LNCaP clone FGC (cell line): ENCODE measurements around the gene RFLNA.
"Not testable (repeated sequence)": the region's sequence is repeated elsewhere in the genome, so short reads cannot be mapped to it uniquely, and the experiment has no call there.

Experiments
- DNase-seq: peaks from one replicate; pipeline ENCODE4 v3.0.0-alpha.2; 2011; ENCODE audit warnings: low read depth
- H3K4me3 ChIP-seq: 2 replicates; pipeline ENCODE4 v1.5.1; 2011; ENCODE audit warnings: mild to moderate bottlenecking, low read depth, low read length, control low read depth
- TF ChIP-seq, protein P1 (sequence below): IDR thresholded peaks from 2 replicates; pipeline ENCODE4 v1.5.1; 2012; ENCODE audit warnings: mild to moderate bottlenecking; ENCODE audit not compliant: control insufficient read depth, insufficient read depth; ENCODE audit errors: extremely low read depth

The RFLNA gene

DNA sequence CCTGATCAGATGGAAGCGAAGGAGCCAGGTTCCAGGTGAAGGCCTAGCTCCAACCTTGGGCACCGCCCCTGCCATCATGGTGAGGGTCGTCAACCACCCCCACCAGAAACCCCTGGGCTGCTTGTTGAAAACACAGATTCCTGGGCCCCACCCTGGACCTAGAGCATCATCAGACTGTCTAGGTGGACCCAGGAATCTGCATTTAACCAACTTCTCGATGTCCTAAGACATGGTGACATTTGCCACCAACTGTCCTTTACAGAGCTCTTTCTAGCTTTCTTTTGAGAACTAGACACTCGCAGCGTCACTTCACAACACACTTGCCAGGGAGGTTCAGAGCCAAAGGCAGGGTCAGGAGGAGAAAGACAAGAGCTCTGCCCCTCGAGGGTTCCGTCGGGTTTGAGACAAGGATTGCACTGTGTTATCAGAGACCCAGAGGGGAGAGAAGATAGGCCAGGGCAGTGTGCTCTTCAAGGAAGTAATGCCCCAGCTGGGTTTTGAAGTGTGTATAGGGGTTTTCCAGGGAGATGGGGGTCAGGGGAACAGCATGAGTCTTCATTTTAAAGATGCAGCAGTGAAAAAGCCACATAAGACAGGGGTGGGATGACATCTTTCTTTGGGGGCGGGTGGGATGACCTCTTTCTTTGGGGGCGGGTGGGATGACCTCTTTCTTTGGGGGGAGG lies 24.6 kb downstream of the RFLNA start:
- DNase-seq, result no peak
- no peak overlapping the region for H3K4me3 ChIP-seq
- TF ChIP-seq, protein P1, sequence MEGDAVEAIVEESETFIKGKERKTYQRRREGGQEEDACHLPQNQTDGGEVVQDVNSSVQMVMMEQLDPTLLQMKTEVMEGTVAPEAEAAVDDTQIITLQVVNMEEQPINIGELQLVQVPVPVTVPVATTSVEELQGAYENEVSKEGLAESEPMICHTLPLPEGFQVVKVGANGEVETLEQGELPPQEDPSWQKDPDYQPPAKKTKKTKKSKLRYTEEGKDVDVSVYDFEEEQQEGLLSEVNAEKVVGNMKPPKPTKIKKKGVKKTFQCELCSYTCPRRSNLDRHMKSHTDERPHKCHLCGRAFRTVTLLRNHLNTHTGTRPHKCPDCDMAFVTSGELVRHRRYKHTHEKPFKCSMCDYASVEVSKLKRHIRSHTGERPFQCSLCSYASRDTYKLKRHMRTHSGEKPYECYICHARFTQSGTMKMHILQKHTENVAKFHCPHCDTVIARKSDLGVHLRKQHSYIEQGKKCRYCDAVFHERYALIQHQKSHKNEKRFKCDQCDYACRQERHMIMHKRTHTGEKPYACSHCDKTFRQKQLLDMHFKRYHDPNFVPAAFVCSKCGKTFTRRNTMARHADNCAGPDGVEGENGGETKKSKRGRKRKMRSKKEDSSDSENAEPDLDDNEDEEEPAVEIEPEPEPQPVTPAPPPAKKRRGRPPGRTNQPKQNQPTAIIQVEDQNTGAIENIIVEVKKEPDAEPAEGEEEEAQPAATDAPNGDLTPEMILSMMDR, result no peak

- TF ChIP-seq, protein P1, result peak; percentile 92
- no peak overlapping the region for H3K4me3 ChIP-seq
- DNase-seq, result no peak
Observed at GRCh38 chr12:124321040-124321481, 26.2 kb downstream of the RFLNA start.

GRCh38 chr12:124321556-124322270 lies 26.8 kb downstream of the RFLNA start:
- TF ChIP-seq, protein P1, result no peak
- DNase-seq, result no peak
- H3K4me3 ChIP-seq, result no peak overlapping the region

DNA sequence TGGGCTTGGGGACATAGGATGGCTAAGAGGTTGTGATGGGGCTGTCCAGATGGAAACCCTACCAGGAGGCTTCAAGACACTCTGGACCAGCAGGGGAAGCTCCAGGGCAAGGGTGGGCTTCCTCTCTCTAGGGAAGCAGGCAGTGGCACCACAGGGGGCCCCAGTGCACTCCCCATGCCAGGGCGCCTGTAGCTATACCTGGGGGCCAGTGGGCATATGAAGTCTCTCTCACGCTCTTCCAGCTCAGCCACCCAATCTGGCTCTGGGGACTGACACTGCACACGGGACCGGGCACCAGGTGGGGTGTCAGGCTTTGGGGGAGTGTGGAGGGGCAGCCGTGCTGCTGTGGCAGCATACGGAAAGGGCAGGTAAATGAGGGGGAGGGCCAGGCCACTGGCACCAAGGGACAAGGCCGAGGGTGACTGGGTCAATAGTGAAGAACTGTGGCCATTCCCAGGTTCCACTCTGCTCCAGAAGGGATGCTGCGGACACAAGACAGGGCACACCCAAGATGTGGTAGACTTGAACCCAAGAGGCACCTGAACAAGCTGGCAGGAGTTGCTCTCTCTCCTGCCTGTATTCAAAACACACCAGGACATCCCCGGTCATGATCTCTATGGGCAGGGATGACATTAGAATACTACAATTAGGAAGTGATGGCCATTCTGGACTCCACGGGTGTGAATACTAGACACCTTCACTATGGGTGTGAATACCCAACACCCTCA lies 27.5 kb downstream of the RFLNA start:
- TF ChIP-seq, protein P1, result no peak
- H3K4me3 ChIP-seq, result no peak overlapping the region
- DNase-seq, result no peak

GRCh38 chr12:124322999-124323328 lies 28.1 kb downstream of the RFLNA start:
- not testable (repeated sequence) for DNase-seq, H3K4me3 ChIP-seq

- no peak for DNase-seq
- TF ChIP-seq, protein P1, result no peak
- H3K4me3 ChIP-seq, result no peak overlapping the region
Observed at GRCh38 chr12:124323771-124324530, 29.1 kb downstream of the RFLNA start.
